Spleen (tissue), 7 donors: Measurements from ENCODE around the gene CCDC149.

ENCODE experiments used
- CTCF ChIP-seq, 11 experiments: fragments of 200-600 bp in 7 of 11; fragments of 450-650 bp in 4 of 11; sonication (generic) in 4 of 11; IDR thresholded peaks in 8 of 11; conservative IDR thresholded peaks in 3 of 11; 1 replicate in 7 of 11; 2 replicates in 4 of 11; pipeline versions ENCODE4 v1.4.0 to v1.8.0; 2016 to 2021; ENCODE audit warnings: antibody characterized with exemption in 11 of 11, inconsistent platforms in 4 of 11, mild to moderate bottlenecking in 1 of 11
- POLR2AphosphoS5 ChIP-seq, 3 donors: sonication (generic); formaldehyde crosslinking; IDR thresholded peaks; one replicate each; pipeline ENCODE4 v1.5.1; 2017; ENCODE audit warnings: antibody characterized with exemption in 3 of 3
- donor health status: DM: no; HTN: no; CAD: no; lungs with moderate emphysema.
- donor health status: DM: no; HTN: no; CAD: no.
- donor health status: DM: no; HTN: no; CAD: no.

GRCh38 chr4:24884902-24885301, 27.9 kb downstream of the CCDC149 start:
- TF ChIP-seq CTCF (IDR thresholded peaks at IDR 0.05 in 8 of 11, conservative IDR thresholded peaks at IDR 0.05 in 3 of 11): no peak
- no peak for TF ChIP-seq POLR2AphosphoS5 (IDR thresholded peaks at IDR 0.05)
